ENCODE results near the gene SPR.

- TF ChIP-seq POLR2AphosphoS5 (IDR thresholded peaks at IDR 0.05; ENCODE audit: insufficient read depth, low read depth, low read length) (no peak), CTCF (IDR thresholded peaks at IDR 0.05; ENCODE audit: extremely low read depth in 1 of 2, insufficient read depth in 1 of 2, low read depth in 1 of 2, low read length in 2 of 2) (no peak), POLR2A (IDR thresholded peaks at IDR 0.05; ENCODE audit: low read depth, low read length) (no peak), MAX (IDR thresholded peaks at IDR 0.05; ENCODE audit: insufficient read depth, insufficient read length) (no peak), JUN (IDR thresholded peaks at IDR 0.05; ENCODE audit: borderline replicate concordance, insufficient read depth, insufficient read length, low read depth) (no peak)
These were observed 47.1 kb upstream of the SPR start for GRCh38 chr2:72840066-72840465.
